Mucosa of stomach (tissue), 1 donor: ENCODE measurements around the gene EPB41L4A.

ENCODE experiments used
- H3K27me3 ChIP-seq: one replicate; pipeline ENCODE4 v1.7.0; 2013; ENCODE audit warnings: mild to moderate bottlenecking, low read length; ENCODE audit not compliant: control insufficient read depth, insufficient read depth
- H3K36me3 ChIP-seq: one replicate; pipeline ENCODE4 v1.7.0; 2013; ENCODE audit warnings: low read length; ENCODE audit not compliant: control insufficient read depth, insufficient read depth
- H3K4me1 ChIP-seq: one replicate; pipeline ENCODE4 v1.7.0; 2013; ENCODE audit warnings: mild to moderate bottlenecking, low read length; ENCODE audit not compliant: control insufficient read depth, insufficient read depth
- H3K4me3 ChIP-seq: one replicate; pipeline ENCODE4 v1.7.0; 2013; ENCODE audit warnings: low read length
- H3K9ac ChIP-seq: one replicate; pipeline ENCODE4 v1.7.0; 2013; ENCODE audit warnings: mild to moderate bottlenecking, low read length, moderate library complexity
- H3K9me3 ChIP-seq: one replicate; pipeline ENCODE4 v1.7.0; 2013; ENCODE audit warnings: mild to moderate bottlenecking, low read length, moderate library complexity; ENCODE audit not compliant: control insufficient read depth
- donor health status: Pancreatic carcinoma.

The EPB41L4A gene

GRCh38 chr5:112263469-112263868 is 155.6 kb downstream of the EPB41L4A start:
- Histone ChIP-seq H3K27me3 (no peaks in the 10 kb centered on the region), H3K36me3 (no peaks in the 10 kb centered on the region), H3K9ac (no peak overlapping the region), H3K9me3 (no peaks in the 10 kb centered on the region), H3K4me1 (no peaks in the 10 kb centered on the region), H3K4me3 (no peak overlapping the region)

GRCh38 chr5:112258571-112258970 is 160.5 kb downstream of the EPB41L4A start:
- no peaks in the 10 kb centered on the region for H3K4me1 ChIP-seq
- no peaks in the 10 kb centered on the region for H3K36me3 ChIP-seq
- no peak overlapping the region for H3K4me3 ChIP-seq
- H3K9me3 ChIP-seq, result no peaks in the 10 kb centered on the region
- no peak overlapping the region for H3K9ac ChIP-seq
- no peaks in the 10 kb centered on the region for H3K27me3 ChIP-seq

DNA sequence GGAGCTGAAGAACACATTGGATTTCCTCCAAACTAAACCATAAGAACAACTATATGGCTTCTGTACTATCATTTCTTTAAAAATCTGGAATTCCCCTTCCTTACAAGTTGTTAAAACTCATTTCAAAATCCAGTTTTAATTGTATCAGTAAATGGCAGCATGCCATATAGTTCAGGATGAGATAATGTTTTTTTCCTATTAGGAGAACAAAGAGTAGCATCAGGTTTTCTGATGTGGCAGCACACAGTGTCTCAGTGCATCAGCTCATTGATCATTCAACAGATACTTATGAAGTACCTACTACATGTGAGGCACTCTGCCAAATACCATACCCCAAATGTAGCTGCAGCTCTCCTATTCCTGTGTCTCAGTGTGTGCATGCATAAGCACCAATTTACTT is 161.1 kb downstream of the EPB41L4A start:
- H3K4me3 ChIP-seq, result no peak overlapping the region
- H3K9me3 ChIP-seq, result no peaks in the 10 kb centered on the region
- no peaks in the 10 kb centered on the region for H3K27me3 ChIP-seq
- H3K9ac ChIP-seq, result no peak overlapping the region
- no peaks in the 10 kb centered on the region for H3K36me3 ChIP-seq
- H3K4me1 ChIP-seq, result no peaks in the 10 kb centered on the region

GRCh38 chr5:112257005-112257404 is 162.1 kb downstream of the EPB41L4A start:
- H3K36me3 ChIP-seq, result no peaks in the 10 kb centered on the region
- no peaks in the 10 kb centered on the region for H3K27me3 ChIP-seq
- no peak overlapping the region for H3K4me3 ChIP-seq
- H3K4me1 ChIP-seq, result no peaks in the 10 kb centered on the region
- H3K9ac ChIP-seq, result no peak overlapping the region
- no peaks in the 10 kb centered on the region for H3K9me3 ChIP-seq

DNA sequence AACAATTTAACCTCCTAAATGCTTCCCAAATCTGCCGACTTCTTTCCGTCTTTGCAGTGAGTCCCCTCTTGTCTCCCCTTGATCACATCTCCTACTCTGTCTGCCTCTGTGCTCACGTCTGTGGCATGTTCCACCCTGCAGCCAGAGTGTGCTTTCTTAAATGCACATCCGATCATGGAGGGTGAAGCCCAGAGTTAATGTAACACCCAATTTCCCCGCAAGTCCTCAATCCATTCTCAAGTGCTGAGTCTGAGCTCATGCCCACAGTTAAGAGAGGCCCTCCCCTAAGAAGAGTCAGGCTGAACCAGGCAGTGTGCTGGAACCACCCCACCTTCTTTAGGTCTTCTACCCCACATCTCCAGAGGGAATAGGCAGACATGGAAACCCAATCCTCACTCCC is 164.8 kb downstream of the EPB41L4A start:
- Histone ChIP-seq H3K27me3 (no peaks in the 10 kb centered on the region), H3K4me1 (no peaks in the 10 kb centered on the region), H3K4me3 (no peak overlapping the region), H3K9me3 (no peaks in the 10 kb centered on the region), H3K9ac (no peak overlapping the region), H3K36me3 (no peaks in the 10 kb centered on the region)

DNA sequence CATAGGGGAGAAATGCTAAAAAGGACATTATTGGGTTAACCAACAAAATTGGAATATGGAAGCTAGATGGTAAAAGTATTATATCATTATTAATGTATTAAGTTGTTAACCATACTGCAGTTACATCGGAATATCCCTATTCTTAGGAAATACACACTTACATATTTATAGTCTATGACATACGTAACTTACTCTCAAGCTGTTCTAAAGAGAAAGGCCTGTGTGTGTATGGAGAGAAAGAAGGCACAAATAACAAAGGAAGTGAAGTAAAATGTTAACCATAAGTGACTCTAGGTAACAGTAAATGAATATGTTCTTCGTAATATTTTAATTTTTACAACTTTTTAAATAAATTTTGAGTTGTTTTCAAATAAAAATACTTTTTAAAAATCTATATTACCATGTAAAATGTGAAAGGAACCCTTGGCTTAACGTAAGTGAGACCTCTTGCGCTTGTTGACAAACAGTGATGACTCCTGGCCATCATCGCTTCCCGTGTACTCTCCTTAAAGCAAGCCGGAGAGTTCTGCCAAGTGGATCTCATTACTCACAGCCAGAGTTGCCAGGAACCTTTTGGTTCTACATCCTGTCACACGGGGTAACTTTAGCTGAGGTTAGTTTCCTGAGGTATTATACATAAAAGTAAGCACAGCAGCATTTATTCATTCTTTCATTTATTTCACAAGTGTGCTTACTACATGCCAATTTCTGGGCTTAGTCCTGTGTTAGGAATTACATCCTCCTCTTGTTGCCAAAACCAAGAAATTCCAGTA is 165.4 kb downstream of the EPB41L4A start:
- no peaks in the 10 kb centered on the region for H3K27me3 ChIP-seq
- no peak overlapping the region for H3K9ac ChIP-seq

DNA sequence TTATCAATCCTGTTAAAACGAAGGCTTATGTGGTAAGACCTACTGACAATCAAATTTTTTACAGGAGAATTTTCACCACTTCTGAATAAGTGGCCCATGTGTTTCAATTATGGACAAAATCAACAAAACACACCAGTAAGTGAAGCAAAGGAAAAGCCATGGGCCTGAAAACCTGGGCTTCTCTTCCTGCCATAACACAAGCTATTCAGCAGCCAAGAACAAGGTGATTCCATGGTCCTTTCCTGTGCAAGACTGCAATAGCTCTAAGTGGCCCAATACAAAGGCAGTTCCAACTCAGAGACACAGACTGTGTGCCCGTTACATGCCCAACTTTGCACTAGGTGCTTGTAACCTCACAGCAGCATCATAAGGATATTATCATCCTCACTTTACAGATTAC is 168.5 kb downstream of the EPB41L4A start:
- Histone ChIP-seq H3K4me1 (no peaks in the 10 kb centered on the region), H3K27me3 (no peaks in the 10 kb centered on the region), H3K4me3 (no peak overlapping the region)

More for the DNA sequence above, 165.4 kb downstream of the EPB41L4A start:
- Histone ChIP-seq H3K4me1 (no peaks in the 10 kb centered on the region), H3K9me3 (no peaks in the 10 kb centered on the region), H3K36me3 (no peaks in the 10 kb centered on the region), H3K4me3 (no peak overlapping the region)

DNA sequence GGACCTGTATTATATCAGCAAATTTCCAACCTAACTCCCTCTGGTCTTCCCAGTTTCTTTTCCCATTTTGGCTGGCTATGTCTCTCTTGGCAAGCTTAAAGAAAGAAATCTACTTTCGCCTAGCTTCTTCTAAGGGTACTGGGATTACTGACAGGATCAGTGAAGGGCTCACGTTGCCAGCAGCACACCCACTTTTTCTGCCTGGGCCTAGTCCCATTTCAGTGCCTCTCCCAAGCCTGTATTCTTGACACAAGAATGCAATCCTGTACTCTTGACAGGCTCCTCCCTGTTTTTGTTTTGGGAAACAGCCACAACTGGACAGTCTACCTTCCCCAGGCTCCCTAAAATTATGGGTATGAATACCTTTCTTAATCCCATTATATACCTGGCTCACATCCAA is 170.5 kb downstream of the EPB41L4A start:
- Histone ChIP-seq H3K27me3 (no peaks in the 10 kb centered on the region), H3K36me3 (no peaks in the 10 kb centered on the region), H3K9ac (no peak overlapping the region), H3K4me1 (no peaks in the 10 kb centered on the region), H3K4me3 (no peak overlapping the region), H3K9me3 (no peaks in the 10 kb centered on the region)

More for the DNA sequence above, 168.5 kb downstream of the EPB41L4A start:
- Histone ChIP-seq H3K36me3 (no peaks in the 10 kb centered on the region), H3K9ac (no peak overlapping the region), H3K9me3 (no peaks in the 10 kb centered on the region)

DNA sequence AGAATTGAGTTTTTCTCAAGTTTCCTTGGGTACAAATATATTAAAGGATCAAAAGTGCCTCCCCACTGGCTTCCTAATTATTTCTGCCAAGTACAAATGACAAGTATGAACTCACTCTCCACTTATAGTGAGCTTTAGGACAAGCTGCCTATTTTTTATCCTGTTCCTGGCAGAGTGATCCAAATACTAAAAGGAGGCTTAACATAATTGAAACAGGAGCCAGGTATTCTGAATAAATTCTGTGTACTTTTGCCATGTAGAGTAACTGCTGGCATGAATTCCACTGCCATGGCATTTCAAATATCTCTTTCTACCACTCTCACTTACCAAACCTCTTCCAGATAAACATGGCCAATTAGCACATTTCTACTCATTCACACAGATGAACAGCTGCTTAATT is 171.1 kb downstream of the EPB41L4A start:
- Histone ChIP-seq H3K4me1 (no peaks in the 10 kb centered on the region), H3K9me3 (no peaks in the 10 kb centered on the region), H3K9ac (no peak overlapping the region), H3K27me3 (no peaks in the 10 kb centered on the region), H3K36me3 (no peaks in the 10 kb centered on the region), H3K4me3 (no peak overlapping the region)

DNA sequence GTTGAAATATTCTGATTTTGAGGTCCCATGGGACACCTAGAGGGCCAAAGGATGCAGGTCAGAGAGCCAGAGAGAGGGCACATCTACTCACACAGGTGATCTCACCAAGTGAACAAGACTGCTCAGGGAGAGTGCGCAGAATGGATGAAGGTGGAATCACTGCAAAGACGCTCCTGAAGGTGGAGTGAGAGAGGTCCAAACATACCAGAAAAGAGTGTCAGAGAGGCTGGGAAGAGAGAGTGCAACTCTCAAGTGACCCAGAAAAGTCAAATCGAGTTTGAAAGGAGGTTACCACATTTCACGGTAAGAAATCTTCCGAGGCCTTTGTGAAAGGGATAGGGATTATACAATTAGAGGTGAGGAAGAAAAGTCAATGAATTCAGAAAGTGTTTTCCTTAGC is 173.4 kb downstream of the EPB41L4A start:
- no peak overlapping the region for H3K4me3 ChIP-seq
- no peaks in the 10 kb centered on the region for H3K36me3 ChIP-seq
- H3K9ac ChIP-seq, result no peak overlapping the region
- H3K9me3 ChIP-seq, result no peaks in the 10 kb centered on the region
- H3K27me3 ChIP-seq, result no peaks in the 10 kb centered on the region
- no peaks in the 10 kb centered on the region for H3K4me1 ChIP-seq

DNA sequence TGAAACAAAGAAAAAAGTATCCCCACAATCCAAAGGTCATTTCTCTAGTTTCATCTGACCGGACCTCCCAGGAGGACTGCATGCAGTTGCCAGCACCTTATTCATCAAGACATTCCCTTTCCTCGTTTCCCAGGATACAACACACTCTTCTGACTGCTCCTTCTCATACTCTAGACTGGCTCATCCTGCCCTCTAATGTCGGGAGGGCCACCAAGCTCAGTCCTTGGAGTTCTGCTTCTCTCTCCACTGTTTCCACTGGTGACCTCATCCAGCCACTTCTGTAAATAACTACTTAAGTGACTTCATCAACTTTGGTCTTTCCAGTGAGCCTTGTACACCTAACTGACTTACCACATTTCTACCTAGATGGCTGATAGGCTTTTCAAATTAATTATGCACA is 179.1 kb downstream of the EPB41L4A start:
- no peaks in the 10 kb centered on the region for H3K4me1 ChIP-seq
- no peak overlapping the region for H3K9ac ChIP-seq
- H3K36me3 ChIP-seq, result no peaks in the 10 kb centered on the region
- H3K27me3 ChIP-seq, result no peaks in the 10 kb centered on the region
- H3K4me3 ChIP-seq, result no peak overlapping the region
- H3K9me3 ChIP-seq, result no peaks in the 10 kb centered on the region

DNA sequence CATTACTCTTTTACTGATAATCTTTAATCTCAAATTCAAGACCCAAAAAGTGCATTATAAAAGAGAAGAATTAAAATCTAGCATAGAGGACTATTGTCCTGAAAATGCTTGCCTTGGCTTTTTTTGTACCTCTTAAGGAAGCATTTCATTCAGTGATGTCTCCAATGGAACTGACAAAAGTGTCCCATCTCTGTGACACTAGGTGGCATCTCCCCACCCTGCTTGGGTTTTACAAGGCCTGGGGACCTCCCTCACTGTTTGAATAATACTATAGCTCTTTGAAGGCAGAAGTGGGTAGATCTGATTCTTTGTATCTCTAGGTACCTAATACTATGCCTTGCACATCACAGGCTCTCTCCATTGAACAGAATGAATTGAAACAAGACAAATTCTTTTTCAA is 180.6 kb downstream of the EPB41L4A start:
- Histone ChIP-seq H3K9me3 (no peaks in the 10 kb centered on the region), H3K9ac (no peak overlapping the region), H3K4me1 (peaks cover 8% of the 10 kb centered on the region), H3K36me3 (no peaks in the 10 kb centered on the region), H3K27me3 (no peaks in the 10 kb centered on the region), H3K4me3 (no peak overlapping the region)

- no peaks in the 10 kb centered on the region for H3K36me3 ChIP-seq
- peaks cover 8% of the 10 kb centered on the region for H3K4me1 ChIP-seq
- H3K9me3 ChIP-seq, result no peaks in the 10 kb centered on the region
- no peak overlapping the region for H3K9ac ChIP-seq
- no peak overlapping the region for H3K4me3 ChIP-seq
- no peaks in the 10 kb centered on the region for H3K27me3 ChIP-seq
Observed at GRCh38 chr5:112237456-112237855, 181.6 kb downstream of the EPB41L4A start.
